GM12801 (cell line): Measurements from ENCODE around the gene PTPRN2.

Experiments used
- TF ChIP-seq, protein P1 (sequence below): IDR thresholded peaks from one replicate; pipeline ENCODE4 v1.5.1; 2011; ENCODE audit warnings: control low read depth; ENCODE audit not compliant: insufficient read length; ENCODE audit errors: extremely low read depth

Gene PTPRN2

DNA sequence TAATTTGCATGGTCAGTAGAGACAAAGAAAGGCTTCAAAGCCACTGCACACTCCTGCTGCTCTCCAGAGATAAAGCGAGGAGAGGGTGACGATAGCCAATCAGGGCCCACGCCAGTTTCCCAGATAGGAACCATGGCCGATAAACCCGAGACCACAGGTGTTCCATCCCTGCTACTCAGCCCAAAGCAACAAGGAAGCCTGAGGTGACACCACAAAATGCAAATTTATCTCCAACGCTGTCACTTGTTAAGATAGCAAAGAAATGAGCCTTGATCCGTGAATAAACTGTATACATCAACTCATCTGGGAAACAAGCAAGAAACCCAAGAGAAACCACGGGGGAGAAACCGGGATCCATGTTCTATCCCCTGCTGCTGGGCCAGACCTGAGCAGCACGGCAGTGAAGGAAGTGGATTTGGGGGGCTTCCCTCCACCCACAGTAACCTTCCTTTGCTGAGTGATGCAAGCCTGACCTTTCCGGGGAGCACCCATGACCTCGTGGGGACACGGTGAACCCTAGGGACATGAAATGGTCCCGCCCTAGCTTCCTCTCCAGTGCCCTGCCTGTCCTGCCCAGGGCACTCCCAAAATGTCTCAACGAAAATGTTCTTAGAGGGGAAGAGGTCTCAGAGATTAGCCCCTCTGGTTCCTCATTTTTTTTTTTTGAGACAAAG, 164.6 kb downstream of the PTPRN2 start:
- TF ChIP-seq, protein P1, sequence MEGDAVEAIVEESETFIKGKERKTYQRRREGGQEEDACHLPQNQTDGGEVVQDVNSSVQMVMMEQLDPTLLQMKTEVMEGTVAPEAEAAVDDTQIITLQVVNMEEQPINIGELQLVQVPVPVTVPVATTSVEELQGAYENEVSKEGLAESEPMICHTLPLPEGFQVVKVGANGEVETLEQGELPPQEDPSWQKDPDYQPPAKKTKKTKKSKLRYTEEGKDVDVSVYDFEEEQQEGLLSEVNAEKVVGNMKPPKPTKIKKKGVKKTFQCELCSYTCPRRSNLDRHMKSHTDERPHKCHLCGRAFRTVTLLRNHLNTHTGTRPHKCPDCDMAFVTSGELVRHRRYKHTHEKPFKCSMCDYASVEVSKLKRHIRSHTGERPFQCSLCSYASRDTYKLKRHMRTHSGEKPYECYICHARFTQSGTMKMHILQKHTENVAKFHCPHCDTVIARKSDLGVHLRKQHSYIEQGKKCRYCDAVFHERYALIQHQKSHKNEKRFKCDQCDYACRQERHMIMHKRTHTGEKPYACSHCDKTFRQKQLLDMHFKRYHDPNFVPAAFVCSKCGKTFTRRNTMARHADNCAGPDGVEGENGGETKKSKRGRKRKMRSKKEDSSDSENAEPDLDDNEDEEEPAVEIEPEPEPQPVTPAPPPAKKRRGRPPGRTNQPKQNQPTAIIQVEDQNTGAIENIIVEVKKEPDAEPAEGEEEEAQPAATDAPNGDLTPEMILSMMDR = no peak

DNA sequence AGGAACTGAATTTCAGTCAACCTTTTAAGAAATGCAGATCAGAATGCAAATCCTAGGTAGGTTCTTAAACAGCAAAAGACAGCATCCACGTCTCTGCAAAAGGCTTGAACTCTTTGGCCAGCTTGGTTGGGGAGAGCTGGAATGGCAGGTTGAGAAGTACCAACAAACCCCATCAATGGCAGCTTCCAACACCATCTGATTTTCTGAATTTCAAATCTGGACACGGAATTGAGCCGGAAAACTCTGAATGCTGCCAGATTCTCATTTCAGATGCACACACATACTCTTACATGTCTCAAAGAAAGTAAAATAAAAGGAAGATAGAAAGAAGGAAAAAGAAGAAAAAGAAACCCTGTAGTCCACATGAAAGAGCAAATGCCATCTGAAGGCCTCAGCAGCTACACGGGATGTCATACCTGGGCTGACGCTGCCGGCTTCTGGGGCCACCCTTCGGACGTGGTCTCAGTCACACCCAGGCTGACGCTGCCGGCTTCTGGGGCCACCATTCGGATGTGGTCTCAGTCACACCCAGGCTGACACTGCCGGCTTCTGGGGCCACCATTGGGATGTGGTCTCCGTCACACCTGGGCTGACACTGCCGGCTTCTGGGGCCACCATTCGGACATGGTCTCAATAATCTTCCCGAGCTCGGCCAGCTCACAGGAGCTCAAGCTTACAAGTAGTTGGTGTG, 165.3 kb downstream of the PTPRN2 start:
- TF ChIP-seq, protein P1 = no peak

DNA sequence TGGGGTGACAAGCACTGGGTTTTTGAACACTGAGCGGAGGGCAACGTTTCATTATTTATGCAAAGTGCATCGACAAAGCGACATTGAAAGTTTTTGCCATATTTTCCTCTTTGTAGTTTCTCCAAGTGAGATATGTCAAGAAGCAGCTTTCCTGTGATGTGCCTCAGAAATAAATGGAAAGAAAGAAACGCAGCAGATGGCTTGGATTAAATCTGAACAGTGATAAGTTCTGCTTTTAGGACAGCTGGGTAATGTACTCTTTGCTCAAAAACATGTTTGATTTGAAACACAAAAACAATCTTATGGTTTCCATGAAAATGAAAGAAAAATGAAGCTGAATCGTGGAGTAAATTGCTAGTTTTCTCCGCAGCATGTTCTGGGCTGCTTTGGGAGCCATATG, 166.3 kb downstream of the PTPRN2 start:
- TF ChIP-seq, protein P1 = no peak

DNA sequence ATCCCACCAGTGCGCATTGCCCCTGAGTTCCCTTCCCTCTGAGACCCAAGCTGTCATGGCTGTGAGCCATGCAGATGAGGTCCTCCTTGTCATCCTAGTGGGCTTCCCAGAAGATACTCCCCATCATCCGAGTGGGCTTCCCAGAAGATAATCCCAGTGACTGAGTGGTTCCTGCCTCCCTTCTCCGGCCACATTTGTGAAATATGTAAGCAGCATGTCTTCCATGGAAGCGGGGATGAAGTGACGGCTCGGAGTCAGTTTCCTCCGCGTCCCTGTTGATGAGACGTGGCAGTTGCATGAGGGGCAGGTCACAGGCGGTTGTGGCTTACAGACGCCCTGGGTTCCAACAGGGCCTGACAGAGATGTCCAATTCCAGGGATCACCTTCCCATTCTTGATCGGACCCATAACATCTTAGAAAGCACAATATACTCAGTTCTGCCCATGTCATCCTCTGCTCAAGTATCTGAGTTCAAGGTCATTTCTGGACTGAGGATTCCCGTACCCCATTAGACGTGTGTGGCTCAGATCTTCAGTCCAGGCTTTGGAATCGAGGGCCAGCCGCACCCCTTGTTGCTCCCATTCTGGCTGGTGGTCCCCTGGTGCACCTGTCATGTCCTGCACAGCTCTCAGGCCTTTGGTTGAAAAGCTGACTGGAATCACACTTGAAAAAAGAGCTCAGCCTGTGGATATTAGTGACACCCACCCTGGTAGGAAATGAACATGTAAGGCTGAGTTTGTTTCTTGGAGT, 166.9 kb downstream of the PTPRN2 start:
- TF ChIP-seq, protein P1 = no peak

DNA sequence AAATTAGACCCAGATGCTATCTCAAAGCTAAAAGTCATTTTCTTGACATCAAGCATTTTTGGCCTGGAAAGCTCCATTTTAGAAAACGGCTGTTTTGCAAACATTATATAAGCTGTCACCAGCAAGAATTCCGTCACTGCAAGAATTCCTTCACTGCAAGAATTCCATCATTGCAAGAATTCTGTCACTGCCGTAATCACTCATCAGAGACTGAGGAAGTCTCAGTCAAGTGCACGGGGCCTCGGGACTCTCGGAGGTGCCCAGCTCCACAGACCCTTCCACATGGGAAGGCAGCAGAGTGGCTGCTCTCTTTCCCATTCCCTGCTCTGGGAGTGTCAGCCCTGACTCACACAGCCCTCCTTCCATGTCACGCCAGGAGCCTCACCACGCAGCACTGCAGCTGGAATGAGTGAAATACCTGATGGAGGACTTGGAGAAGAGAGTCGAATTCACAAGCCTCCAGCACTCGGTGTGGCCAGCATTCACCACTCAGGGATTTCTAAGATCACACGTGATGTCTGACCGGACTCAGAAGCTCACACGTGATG, 168.3 kb downstream of the PTPRN2 start:
- TF ChIP-seq, protein P1 = no peak

DNA sequence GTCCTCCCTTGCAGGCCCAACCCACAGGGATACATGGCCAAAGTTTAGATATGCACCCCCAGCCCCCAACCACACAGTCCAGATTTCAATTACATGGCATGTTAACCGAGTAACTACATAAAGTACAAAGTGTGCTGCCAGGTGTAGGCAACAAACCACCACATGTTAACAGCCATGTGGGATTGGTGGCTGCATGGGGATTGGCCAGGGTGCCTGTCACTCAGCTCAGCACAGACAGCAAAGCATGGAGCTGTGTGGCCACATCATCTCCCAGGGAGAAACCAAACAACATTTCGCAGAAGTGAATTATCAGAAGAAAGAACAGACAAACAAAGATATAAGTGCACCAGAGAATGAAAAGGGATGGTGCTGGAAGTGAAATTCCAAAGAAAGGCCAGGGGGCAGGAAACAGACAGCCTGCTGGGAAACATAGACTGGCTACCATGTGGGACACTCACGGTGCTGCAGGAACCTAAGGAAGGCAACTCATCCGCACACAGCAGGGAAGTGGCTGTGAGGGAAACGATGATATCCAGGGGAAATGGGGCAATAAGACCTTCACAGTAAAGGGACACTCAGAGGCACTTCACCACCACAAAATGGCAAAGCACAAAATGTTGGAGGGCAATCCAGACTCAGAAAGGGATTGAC, 171.2 kb downstream of the PTPRN2 start:
- TF ChIP-seq, protein P1 = no peak

DNA sequence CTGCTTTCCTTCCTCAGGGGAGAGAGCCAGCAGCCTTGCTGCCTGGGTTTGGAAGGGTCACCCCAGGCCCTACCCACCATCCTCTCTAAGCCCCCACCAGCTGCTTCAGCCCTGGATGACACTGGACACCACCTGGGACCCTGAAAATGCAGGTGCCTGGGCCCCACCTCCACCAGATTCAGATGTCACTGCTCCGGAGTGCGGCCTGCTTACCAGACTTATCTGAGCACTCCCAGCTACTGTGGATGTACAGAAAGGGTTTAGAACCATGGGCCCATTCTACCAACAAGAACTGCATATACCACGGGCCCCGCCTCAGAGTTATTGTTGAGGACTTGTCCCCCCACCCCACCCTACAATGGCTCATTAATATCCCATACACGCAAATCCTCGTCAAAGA, 172.3 kb downstream of the PTPRN2 start:
- TF ChIP-seq, protein P1 = no peak
